Fibroblast of skin of right biceps (primary cell): ENCODE data around the gene PIP4K2C.
"Not testable (repeated sequence)": the region's sequence is repeated elsewhere in the genome, so short reads cannot be mapped to it uniquely, and the experiment has no call there.

ENCODE experiments used
- DNase-seq: peaks from one replicate; pipeline ENCODE4 v3.0.0-alpha.2; 2013

PIP4K2C gene

DNA sequence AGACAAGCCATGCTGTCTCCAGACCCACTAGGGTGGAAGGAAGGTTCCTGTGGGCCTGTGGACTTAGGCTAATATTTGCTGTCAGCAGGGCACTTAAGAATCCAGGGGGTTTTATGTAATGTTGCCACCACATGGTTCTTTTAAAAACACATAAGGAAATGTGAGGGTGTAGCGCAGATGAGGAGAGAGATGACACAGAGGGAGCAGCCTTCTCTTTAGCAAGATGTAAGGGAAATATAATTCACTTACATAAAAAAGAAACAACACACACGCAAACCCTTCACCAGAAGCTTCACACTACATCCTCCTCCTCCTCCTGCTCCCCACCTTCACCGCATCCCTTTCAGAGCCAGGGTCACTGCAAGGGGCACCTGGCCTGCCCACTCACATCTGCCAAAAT lies 4.9 kb upstream of the PIP4K2C start:
- DNase-seq = no peak

DNA sequence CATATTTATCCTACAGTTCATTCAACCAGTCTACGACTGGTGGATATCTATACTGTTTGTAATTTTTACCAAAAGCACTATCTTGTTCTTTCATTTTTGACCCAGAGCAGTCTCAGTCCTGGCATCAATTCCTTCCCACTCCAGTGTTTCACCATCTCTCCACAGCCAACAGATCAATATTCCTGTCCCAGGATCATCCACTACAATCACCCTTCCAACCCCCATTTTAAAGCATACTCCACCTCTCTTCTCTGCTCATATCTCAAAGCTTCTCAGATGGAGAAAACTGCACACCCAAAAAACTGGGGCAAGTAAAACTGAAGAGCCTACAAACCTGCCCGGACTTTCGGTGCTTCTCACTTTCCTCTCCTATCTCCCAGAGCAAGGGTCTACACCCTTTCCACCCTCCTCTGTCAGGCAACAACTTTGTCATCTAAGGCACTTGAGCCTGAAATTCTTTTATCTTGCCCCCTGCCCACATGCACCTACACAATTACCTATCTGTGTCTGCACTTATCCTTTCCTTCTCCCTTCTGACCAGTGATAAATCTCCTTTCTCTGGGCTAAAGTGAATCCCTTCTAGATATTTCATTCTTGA lies 4.1 kb upstream of the PIP4K2C start:
- DNase-seq = no peak

DNA sequence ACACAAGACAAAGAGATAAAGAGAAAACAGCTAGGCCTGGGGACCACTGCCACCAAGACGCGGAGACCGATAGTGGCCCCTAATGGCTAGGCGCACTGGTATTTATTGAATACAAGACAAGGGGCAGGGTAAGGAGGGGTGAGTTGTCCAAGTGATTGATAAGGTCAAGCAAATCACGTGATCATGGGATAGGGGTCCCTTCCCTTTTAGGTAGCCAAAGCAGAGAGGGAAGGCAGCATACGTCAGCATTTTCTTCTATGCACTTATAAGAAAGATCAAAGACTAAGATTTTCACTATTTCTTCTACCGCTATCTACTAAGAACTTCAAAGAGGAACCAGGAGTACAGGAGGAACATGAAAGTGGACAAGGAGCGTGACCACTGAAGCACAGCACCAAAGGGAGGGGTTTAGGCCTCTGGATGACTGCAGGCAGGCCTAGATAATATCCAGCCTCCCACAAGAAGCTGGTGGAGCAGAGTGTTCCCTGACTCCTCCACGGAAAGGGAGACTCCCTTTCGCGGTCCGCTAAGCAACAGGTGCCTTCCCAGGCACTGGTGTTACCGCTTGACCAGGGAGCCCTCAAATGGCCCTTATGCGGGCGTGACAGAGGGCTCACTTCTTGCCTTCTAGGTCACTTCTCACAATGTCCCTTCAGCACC lies 1.9 kb upstream of the PIP4K2C start:
- not testable (repeated sequence) for DNase-seq

DNA sequence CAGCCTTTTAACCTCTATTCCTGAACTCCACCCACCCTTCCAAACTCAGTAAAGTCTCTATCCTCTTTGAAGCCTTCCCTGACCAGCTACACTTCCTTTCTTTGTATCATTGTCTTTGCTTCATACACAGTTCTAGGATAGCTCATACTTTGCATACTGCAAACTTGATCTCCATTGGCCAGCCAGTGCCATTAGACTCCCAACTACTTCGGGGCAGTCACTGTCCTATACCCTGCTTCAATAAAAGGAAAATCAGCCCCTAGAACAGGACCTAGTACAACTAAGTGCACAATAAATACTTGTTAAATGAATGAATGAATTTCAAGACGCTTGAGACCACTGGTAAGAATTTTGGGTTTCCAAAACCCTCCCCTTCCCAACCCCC lies 521 bp upstream of the PIP4K2C start:
- DNase-seq = no peak

DNA sequence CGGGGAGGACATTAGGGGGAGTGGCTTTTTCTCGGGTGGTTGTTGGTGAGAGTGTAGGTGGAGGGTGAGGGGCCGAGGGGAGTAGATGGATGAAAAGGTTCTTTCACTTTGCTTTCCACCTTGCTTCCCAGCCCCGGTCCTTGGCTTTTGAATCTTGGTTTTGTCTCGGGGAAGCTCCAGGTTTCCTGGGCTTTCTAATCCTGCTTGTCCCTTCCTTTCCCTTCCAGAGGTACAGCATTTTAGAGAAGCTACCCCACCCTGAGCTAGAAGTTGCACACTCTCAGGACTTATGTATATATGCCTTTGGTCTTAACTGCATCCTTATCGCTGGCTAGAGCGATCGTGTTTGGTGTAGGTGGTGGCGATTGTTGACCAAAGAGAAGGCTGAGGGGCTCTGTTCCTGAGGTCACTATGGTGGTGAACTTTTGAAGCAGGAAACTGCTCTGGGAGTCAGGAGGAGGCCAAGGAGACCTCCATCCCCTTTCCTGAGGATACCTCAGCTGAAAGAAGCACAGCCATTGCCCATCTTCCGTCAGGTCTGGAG lies 862 bp downstream of the PIP4K2C start:
- DNase-seq = no peak

DNA sequence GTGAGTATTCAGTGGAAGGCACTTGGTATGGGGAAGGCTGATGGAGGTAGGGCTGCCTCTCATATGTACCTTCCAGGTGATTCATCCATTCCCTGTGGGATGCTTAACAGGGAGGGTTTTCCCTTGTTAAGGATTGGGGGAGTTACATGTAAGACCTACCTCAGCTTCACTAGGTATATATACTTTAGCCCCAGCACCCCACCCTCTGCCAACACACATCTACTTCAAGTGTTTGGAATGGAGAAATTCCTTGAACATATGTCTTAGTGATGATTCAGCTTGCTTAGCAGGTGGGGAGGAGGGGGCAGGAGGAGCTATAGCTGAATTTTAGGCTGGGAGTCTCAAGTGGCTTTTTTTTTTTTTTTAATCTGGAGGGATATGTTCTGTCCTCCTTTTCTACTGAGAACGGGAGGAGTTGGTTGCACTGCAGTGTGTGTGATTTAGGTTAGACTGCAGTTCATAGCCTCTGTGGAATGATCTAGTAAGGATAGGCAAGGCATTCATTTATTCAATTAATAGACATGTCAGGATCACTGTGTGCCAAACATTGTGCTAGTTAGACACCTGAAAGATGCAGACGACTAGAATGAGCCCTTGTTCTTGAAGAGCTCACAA lies 1.7 kb downstream of the PIP4K2C start:
- no peak for DNase-seq

DNA sequence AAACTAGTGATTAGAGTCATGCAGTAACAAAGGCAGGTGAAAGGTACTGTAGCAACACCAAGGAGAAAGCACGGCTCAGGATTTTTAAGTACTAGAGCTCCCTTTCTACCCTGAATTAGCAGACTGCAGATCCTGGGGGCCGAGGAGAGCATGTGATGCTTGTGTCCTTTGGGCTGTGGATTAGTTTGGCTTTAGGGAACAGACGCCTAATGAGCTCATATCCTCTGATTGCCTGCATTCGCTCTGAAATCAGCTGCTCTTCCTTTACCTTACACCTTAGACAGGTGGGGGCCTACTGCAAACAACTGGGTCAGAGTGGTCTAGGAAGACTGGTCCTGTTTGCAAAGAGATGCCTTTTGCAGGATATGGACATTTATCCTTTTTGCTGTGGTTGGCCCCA lies 2.2 kb downstream of the PIP4K2C start:
- no peak for DNase-seq

DNA sequence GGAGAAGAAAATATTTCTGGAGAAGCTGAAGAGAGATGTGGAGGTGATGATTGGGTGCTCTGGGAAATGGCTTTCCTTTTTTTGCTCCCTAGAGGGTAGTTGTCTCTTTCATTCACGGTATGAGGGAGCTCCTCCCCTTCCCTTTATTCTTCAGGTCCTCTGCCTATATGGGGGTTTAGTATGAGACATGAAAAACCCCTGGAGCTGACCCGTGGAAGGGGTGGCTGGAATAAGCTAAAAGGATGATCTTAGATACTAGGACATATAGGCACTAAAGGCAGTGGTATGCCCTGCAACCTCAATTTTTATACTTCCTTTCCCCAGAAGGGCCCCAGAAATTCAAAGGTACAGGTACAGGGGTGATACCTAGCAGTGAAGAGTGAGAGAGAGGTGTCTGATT lies 9.4 kb downstream of the PIP4K2C start:
- DNase-seq = no peak

DNA sequence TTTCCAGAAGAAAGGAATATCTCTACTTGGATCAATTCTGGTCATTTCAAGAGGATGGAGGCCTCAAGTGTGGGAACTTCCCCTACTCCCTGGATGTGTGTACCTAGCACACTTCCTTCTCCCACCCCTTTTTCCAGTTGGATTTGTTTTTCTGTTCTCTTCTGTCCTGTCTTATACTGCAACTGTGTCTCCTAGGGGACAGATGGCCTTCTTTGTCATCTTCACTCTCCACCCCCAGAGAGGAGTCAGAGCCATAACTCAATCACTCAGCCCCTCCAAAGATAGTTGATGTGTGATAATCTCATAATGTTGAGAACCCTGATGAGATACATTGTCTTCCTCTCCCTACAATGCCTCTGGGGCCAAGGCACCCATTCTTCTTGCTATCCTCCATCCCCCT lies 11.6 kb downstream of the PIP4K2C start:
- no peak for DNase-seq

DNA sequence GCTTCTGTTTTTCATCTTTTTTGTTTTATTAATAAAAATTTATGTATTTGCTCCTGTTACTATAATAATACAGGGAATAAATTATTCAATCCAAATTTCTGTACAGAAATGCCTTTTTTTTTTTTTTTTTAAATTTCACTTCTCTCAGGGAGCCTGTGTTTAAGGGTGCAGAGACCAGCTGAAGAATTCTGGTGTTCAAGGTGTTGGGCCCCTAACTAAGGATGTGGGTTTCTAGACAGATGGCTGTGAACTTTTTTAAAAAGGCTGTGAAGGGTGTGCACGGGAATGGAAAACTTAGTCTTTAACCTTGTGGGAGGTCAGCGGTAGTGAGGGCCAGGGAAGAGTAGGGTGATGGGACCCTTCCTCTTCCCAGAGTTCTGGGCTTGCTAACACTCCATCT lies 12.3 kb downstream of the PIP4K2C start:
- DNase-seq = no peak

DNA sequence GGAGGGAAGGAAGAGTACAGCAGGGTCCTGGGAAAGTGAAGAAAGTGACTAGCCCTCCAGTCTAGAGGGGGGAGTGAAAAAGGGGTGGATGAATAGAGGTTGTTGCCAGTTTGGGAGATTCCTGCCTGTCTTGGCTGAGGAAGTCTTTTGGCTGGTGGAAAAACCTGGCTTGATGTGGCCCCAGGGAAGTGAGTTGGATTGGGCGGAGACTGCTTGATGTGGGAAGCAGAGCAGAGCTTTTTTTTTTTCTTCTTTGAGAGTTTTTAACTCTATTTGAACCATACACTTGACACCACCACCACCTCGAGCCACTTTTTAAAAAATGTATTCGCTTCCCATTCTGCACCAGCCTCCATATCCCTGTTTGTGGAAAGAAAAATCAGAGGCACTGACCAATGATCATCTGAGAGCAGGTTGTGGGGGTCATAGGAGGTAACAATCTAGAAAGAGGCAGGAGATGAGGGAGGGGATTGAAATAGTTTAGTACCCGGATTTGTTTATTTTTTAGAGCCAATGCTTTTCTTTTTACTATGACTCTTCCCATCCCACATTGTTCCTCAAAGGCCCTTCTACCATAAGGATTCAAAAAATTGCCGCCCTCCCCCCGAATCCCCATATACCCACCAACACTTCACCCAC lies 12.9 kb downstream of the PIP4K2C start:
- DNase-seq = peak; percentile 38

DNA sequence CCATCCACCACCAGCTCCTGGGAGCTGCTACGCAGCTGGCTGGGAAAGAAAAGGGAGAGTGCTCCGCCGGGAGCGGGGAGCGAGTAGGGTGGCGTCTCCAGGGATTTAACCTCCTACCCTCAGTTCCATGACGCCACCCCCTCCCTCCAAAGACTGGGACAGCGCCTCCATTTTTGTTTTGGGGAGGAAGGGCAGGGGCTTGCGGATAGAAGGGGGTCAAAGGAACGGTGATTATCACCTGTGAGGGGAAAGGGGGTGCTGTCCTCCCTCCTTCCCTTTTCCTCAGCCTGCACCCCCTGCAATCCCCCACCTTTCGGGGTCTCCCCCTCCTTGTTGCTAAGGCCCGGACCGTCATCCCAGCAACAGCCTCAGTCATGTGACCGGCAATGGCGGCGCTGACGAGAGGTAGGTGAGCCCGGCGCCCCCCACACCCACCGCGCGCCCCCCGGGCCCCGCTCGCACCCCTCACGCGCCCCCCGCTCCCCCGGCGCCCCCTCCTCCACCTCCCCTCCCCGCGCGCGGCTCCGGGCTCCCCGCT lies 13.5 kb downstream of the PIP4K2C start, which contains the start of gene DTX3:
DTX3 (plus strand) TSS at position 371 of the 538 bp plus-strand sequence. CDS start 1,694 bp downstream, outside the sequence.
- peak; percentile 28 for DNase-seq

DNA sequence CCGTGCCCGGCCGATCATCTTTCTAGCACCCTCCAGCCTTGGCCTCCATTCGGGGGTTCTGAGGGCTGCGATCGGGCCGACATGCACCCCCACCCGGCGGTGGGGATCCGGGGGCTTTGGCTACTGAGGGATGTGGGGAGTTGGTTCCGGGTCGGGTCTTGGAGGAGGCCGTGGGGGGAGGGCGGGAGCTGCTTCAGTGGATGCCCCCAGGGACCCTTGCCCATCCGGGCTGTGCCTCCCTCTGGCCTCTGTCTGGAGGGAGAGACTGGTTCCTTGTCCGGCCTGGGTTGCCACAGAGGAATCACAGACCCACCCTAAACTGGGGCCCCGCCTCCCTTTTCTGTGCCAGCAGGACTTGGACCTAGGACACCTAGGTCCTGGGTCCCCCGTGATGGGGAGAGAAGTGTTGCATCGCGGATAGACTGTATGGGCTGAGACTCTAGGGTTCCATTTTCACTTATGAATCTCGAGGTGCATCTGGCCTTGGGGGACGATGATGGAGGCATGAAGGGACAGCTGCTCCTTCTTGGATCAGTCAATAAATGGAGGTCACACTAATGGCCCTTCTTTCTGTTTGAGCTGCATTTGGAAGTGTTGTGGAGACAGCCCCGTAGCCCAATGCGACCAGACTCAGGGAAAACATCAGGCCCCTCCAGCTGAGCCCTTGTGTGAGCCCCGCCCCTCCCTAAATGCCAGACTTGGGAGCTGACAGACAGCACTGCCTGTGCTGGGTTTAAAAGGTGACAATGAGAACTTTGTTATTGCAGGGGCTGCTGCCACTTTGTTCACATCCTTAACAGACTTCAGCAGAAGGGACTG lies 14.2 kb downstream of the PIP4K2C start:
- peak; percentile 16 for DNase-seq

DNA sequence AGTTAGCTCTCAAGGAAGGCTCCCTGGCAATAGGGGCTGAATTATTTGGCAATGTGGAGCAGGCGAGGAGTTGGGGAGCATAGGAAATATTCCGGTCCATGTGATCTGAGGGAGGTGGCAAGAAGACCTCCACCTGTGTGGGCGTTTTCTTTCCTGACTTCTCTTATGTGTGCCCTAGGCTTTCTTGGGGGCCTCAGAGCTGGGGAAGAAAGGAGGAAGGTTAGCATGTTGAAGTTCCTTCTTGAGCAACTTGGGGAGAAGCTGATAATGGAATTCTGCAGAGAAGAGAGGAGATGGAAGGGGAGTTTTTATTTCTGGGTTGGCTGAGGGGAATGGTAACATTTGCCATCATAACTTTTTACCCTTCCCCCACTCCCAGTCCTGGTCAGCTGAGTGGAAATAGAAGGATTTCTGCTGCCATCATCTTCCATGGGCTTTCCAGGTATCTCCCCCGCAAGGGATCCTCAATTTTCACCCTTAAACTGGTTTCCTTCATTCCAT lies 14.9 kb downstream of the PIP4K2C start:
- DNase-seq = no peak

DNA sequence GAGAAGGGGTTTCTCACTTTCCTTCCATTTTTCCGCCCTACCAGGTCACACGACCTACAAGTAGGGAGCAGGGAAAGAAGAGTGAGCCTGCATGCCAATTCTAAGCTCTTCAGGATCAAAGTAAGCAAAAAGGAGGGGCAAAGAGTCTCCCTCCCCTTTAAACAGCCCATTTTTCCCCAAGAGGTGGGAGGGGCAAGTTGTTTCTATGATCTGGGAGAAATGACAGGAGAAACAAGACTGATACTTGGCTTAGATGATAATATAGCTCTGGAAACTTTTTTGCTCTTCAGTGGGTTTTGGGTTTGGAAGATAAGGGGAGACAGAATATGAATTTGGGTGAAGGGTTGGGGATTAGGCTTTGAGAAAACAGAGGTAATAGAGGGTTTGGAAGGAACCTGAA lies 15.4 kb downstream of the PIP4K2C start:
- DNase-seq = no peak

DNA sequence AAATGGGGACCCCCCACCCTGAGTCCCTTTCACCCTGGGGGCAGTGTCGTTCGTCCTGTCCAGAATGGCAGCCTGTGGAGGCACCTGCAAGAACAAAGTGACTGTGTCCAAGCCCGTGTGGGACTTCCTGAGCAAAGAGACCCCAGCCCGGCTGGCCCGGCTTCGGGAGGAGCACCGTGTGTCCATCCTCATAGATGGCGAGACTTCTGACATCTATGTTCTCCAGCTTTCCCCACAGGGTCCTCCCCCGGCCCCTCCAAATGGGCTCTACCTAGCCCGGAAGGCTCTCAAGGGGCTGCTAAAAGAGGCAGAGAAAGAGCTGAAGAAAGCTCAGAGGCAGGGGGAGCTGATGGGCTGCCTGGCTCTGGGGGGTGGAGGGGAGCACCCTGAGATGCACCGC lies 15.8 kb downstream of the PIP4K2C start:
- no peak for DNase-seq

DNA sequence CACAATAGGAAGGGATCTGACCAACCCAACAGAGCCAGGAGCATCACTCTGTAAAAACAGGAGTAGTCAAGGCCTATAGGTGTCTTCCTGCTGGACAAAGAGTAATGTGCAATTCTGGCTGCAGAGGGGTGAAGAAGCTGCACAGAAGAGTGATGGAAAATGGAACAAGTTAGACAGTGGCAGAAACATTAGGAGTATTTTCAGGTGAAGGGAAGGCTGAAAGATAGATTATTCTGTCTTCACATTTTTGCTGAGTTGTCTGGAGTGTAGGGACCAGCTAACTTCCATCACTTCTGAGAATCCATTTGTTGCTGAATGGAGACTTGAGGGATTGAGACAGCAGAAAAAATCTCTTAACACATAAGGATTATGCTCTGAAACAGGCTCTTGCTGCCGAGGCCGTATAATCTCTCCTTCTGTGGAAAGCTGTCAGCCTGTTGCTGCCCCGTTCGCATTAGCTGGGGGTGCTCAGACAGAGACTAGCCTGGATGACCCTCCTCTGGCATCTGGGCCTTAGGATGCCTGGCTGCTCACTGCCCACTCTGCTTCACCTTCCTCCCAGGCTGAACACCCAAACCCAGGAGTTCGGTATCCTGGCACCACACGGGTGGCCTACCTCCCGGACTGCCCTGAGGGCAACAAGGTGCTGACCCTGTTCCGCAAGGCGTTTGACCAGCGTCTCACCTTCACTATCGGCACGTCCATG lies 17.1 kb downstream of the PIP4K2C start:
- no peak for DNase-seq

DNA sequence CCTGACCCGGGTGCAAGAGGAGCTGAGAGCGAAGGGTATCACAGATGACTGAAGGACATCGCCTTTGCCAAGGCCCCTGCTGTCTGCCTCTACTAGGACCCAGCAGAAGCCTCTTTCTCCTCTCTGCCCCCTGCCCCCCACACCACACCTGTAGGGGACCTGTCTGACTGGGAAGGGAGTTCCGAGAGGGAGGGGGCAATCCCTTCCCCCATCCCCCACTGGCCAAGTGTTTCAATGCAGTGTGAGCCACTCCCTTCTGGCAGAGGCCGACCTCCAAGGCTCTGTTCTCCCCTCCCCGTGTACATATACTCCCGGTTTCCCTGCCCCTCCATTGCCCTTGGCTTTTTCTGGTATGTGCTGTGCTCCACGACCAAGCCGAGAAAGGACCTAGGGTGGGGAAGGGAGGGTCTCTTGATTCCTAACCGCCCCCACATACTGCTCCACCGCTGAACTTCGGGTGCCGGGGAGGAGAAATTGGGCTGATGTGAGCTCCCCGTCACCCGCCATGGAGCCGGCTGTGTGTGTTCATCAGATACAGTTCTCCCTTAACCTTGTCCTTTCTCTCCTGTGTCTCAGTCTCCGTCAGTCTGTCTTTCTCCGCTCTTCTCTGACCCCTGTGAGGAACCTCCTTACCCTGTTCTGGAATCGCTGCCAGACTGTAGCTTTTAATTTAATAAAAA lies 18.2 kb downstream of the PIP4K2C start:
- no peak for DNase-seq

DNA sequence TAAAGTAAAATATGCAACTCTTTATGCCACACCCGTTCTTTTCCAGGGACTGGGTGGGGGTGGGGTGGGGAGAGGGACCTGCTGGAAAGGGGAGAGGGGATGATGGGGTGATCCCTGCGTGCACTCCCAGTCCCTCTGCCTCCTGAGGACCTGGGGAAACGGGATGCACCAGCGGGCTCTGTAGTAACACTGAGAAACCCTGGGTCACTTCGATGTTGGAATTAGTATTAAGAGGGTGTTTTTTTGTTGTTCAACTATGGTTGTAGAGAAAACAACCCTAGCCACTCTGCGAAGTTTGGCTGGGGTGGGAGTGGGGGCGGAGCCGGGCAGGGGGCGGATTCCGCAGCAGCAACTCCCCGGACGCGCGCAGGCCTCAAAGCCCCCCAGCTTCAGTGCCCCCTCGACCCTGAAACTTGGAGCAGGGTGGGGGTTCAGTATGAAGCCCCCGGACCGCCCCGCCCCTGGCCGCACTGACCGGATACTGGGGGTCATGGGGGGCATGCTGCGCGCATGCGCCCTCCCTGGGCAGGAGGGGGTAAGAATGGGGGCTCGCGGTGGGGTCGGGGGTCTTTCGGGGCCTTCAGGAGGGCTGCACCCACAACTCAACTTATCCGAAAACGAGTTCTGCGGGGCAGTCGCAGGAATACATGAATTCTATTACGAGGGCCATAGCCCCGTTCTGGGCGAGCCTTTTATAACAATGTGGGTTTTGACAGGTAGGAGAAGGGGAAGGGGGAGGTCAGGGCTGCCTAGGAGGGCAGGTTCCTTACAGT lies 19.0 kb downstream of the PIP4K2C start:
- DNase-seq = no peak

DNA sequence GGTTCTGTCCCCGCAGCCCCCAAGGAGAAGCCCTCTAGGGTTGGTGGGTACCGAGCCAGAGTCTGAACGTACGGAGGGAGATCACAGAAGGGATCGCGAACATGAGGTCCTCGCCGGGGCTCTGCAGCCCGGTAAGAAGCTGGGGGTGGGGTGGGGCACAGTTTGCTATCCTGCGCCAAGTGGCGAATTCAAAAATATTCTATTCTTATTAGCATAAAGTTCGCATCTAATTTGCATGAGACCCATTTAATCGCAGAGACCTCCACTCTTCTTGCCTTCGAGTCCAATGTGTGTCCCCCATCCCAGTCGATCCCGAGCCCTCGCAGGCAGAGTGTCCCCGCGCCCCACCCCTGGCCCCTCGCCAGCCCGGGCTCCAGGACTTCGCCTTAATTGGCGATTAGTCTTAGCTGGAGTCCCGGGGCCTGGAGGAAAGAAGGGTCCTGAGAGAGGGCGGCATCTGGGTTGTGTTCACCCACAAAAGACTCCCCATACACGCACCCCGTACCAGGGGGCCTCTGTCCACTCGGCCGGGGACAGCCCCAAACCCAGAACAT lies 19.6 kb downstream of the PIP4K2C start:
- no peak for DNase-seq
